H1 (cell line): ENCODE data around the gene SCGB2A2. TPM values are rescaled to one million over a fixed set of nuclear protein-coding genes. Genes with fewer than 3 reads are reported as not detected.

ENCODE experiments used
- CTCF ChIA-PET: fragments of 300-600 bp; sonication (Branson Sonifier 250); formaldehyde crosslinking; loops from one replicate; lab custom pipeline; 2021; ENCODE audit not compliant: partially characterized antibody; lab: Charles Lee
- POLR2A ChIA-PET: fragments of 300-600 bp; sonication (Branson Sonifier 250); formaldehyde crosslinking; loops from one replicate; lab custom pipeline; 2021; ENCODE audit warnings: inconsistent platforms; ENCODE audit not compliant: partially characterized antibody; lab: Charles Lee
- DNase-seq, 2 experiments: peaks; one replicate each; pipeline versions ENCODE4 v3.0.0 to v3.0.0-alpha.2; 2010 to 2022; ENCODE audit warnings: low spot score in 2 of 2, low read depth in 1 of 2, mixed read lengths in 1 of 2
- FAIRE-seq: peaks from 2 replicates; lab custom pipeline; 2011; peaks lifted over from hg19 to GRCh38; lab: Jason Lieb, UNC
- H2AFZ ChIP-seq: 2 replicates; pipeline ENCODE4 v1.8.1; 2012; ENCODE audit warnings: low read length, inconsistent platforms
- H2AK5ac ChIP-seq: 2 replicates; pipeline ENCODE4 v1.6.1; 2013; ENCODE audit warnings: low read depth, low read length
- H2BK120ac ChIP-seq: replicated peaks from 2 replicates; pipeline ENCODE3; 2013; ENCODE audit warnings: low read depth, low read length, inconsistent platforms
- H2BK12ac ChIP-seq: 2 replicates; pipeline ENCODE4 v1.6.1; 2013; ENCODE audit warnings: low read depth, low read length
- H2BK15ac ChIP-seq: 2 replicates; pipeline ENCODE4 v1.6.1; 2013; ENCODE audit warnings: low read length
- H2BK20ac ChIP-seq: 2 replicates; pipeline ENCODE4 v1.6.1; 2013; ENCODE audit warnings: low read length
- H2BK5ac ChIP-seq: 2 replicates; pipeline ENCODE4 v1.6.1; 2013; ENCODE audit warnings: low read depth, low read length
- H3K14ac ChIP-seq: 2 replicates; pipeline ENCODE4 v1.6.1; 2013; ENCODE audit warnings: inconsistent platforms; ENCODE audit not compliant: insufficient read length
- H3K18ac ChIP-seq: 2 replicates; pipeline ENCODE4 v1.6.1; 2013; ENCODE audit warnings: low read length; ENCODE audit errors: extremely low read depth
- H3K23ac ChIP-seq: 2 replicates; pipeline ENCODE4 v1.6.1; 2013; ENCODE audit warnings: inconsistent platforms; ENCODE audit not compliant: insufficient read length
- H3K23me2 ChIP-seq: 2 replicates; pipeline ENCODE4 v1.6.1; 2013; ENCODE audit warnings: low read depth, low read length
- H3K27ac ChIP-seq: 2 replicates; pipeline ENCODE4 v1.6.1; 2011; ENCODE audit warnings: low read depth, low read length, inconsistent platforms
- H3K27me3 ChIP-seq, 4 experiments: replicated peaks in 1 of 4; 1 replicate in 1 of 4; 2 replicates in 3 of 4; pipeline versions ENCODE4 v1.6.1 to v1.8.1; 2011 to 2013; ENCODE audit warnings: low read length in 3 of 4, mild to moderate bottlenecking in 3 of 4, inconsistent platforms in 2 of 4, mixed read lengths in 2 of 4, moderate library complexity in 1 of 4; ENCODE audit not compliant: control insufficient read depth in 3 of 4, insufficient read depth in 3 of 4; ENCODE audit errors: extremely low read depth in 1 of 4
- H3K36me3 ChIP-seq, 4 experiments: 2 replicates each; pipeline versions ENCODE4 v1.6.1 to v1.8.1; 2011 to 2013; ENCODE audit warnings: mild to moderate bottlenecking in 4 of 4, low read length in 3 of 4, moderate library complexity in 2 of 4, control low read depth in 1 of 4, inconsistent platforms in 1 of 4; ENCODE audit not compliant: insufficient read depth in 4 of 4, control insufficient read depth in 2 of 4
- H3K4ac ChIP-seq: replicated peaks from 2 replicates; pipeline ENCODE3; 2013; ENCODE audit warnings: low read length, low read depth, mixed read lengths, inconsistent platforms; ENCODE audit not compliant: insufficient read length
- H3K4me1 ChIP-seq, 4 experiments: replicated peaks in 1 of 4; 1 replicate in 1 of 4; 2 replicates in 3 of 4; pipeline versions ENCODE4 v1.6.1 to v1.8.1; 2011 to 2013; ENCODE audit warnings: low read length in 3 of 4, inconsistent platforms in 2 of 4, mixed read lengths in 1 of 4; ENCODE audit not compliant: insufficient read depth in 4 of 4, control insufficient read depth in 3 of 4
- H3K4me2 ChIP-seq, 2 experiments: 2 replicates each; pipeline versions ENCODE4 v1.6.1 to v1.8.1; 2011 to 2013; ENCODE audit warnings: low read depth in 2 of 2, low read length in 2 of 2, control low read depth in 1 of 2, inconsistent platforms in 1 of 2, mild to moderate bottlenecking in 1 of 2; ENCODE audit not compliant: insufficient read depth in 1 of 2
- H3K4me3 ChIP-seq, 4 experiments: fragments of 200-600, 300-600 bp in 1 of 4; sonication (generic), shearing (Covaris generic), sonication (Bioruptor Twin) in 1 of 4; 2 replicates each; pipeline versions ENCODE4 v1.5.1 to v1.8.1; 2011 to 2016; ENCODE audit warnings: low read length in 4 of 4, low read depth in 3 of 4, control low read depth in 2 of 4, inconsistent platforms in 2 of 4, mild to moderate bottlenecking in 2 of 4, mixed read lengths in 1 of 4, moderate library complexity in 1 of 4; ENCODE audit not compliant: insufficient read depth in 2 of 4; ENCODE audit errors: extremely low read depth in 1 of 4
- H3K56ac ChIP-seq: replicated peaks from 2 replicates; pipeline ENCODE3; 2013; ENCODE audit warnings: low read depth, mild to moderate bottlenecking, mixed read lengths, low read length, inconsistent platforms; ENCODE audit not compliant: insufficient read length
- H3K79me1 ChIP-seq: 2 replicates; pipeline ENCODE4 v1.6.1; 2013; ENCODE audit warnings: low read depth, low read length, control low read depth
- H3K79me2 ChIP-seq, 2 experiments: 2 replicates each; pipeline versions ENCODE4 v1.6.1 to v1.8.1; 2012 to 2013; ENCODE audit warnings: low read length in 2 of 2, mild to moderate bottlenecking in 2 of 2, inconsistent platforms in 1 of 2; ENCODE audit not compliant: insufficient read depth in 2 of 2, control insufficient read depth in 1 of 2
- H3K9ac ChIP-seq, 4 experiments: replicated peaks in 1 of 4; 1 replicate in 1 of 4; 2 replicates in 3 of 4; pipeline versions ENCODE4 v1.6.1 to v1.8.1; 2011 to 2013; ENCODE audit warnings: low read depth in 3 of 4, low read length in 3 of 4, control low read depth in 2 of 4, mild to moderate bottlenecking in 2 of 4, moderate library complexity in 2 of 4, inconsistent platforms in 1 of 4; ENCODE audit errors: extremely low read depth in 1 of 4
- H3K9me3 ChIP-seq, 2 experiments: 2 replicates each; pipeline versions ENCODE4 v1.6.1 to v1.8.1; 2012 to 2013; ENCODE audit warnings: mild to moderate bottlenecking in 2 of 2, moderate library complexity in 2 of 2, control low read depth in 1 of 2, inconsistent platforms in 1 of 2, low read depth in 1 of 2, low read length in 1 of 2, mixed read lengths in 1 of 2; ENCODE audit not compliant: insufficient read depth in 2 of 2
- H4K20me1 ChIP-seq, 2 experiments: replicated peaks in 1 of 2; 2 replicates each; pipeline versions ENCODE3 to v1.8.1; 2011 to 2013; ENCODE audit warnings: inconsistent platforms in 2 of 2, low read length in 2 of 2, mild to moderate bottlenecking in 1 of 2; ENCODE audit not compliant: insufficient read depth in 2 of 2, control insufficient read depth in 1 of 2
- H4K5ac ChIP-seq: 2 replicates; pipeline ENCODE4 v1.6.1; 2013; ENCODE audit warnings: low read length, low read depth, mixed read lengths, inconsistent platforms; ENCODE audit not compliant: insufficient read length
- H4K8ac ChIP-seq: 2 replicates; pipeline ENCODE4 v1.8.0; 2013; ENCODE audit warnings: mild to moderate bottlenecking, moderate library complexity, low read length, inconsistent platforms; ENCODE audit not compliant: insufficient read depth; ENCODE audit errors: extremely low read depth
- H4K91ac ChIP-seq: replicated peaks from 2 replicates; pipeline ENCODE3; 2013; ENCODE audit warnings: low read length, mixed read lengths, inconsistent platforms; ENCODE audit not compliant: insufficient read length
- KDM1A ChIP-seq: fragments of 200-600, 300-600 bp; sonication (generic); IDR thresholded peaks from 2 replicates; pipeline ENCODE4 v1.7.1; 2016; ENCODE audit warnings: mild to moderate bottlenecking, low read length, borderline replicate concordance
- WGBS, 2 experiments: shearing (Covaris generic) in 1 of 2; methylation state at CpG; one replicate each; pipeline versions ENCODE4 v1.1.6 to v1.1.7; 2013 to 2015; ENCODE audit warnings: low lambda C conversion rate in 2 of 2, mixed read lengths in 2 of 2, inconsistent platforms in 1 of 2, low coverage in 1 of 2, missing lambda C conversion rate in 1 of 2; ENCODE audit not compliant: insufficient replicate concordance in 2 of 2, insufficient coverage in 1 of 2, insufficient read length in 1 of 2; ENCODE audit errors: extremely low coverage in 1 of 2, missing lambda C conversion rate in 1 of 2; 5-methylcytosine and 5-hydroxymethylcytosine counted together
- polyA plus RNA-seq, 7 experiments: library from polyadenylated mRNA; depleted of rRNA in 3 of 7; stranded (reverse) in 5 of 7; unstranded in 2 of 7; fragments of >200 nt in 5 of 7; fragments of 200-250 nt in 2 of 7; gene quantifications; 1 replicate in 5 of 7; 2 replicates in 1 of 7; 4 replicates in 1 of 7; pipeline versions ENCODE4 v1.2.1 to v1.2.3, GENCODE V29; 2011 to 2013; ENCODE audit warnings: missing spikeins in 2 of 7, mixed read lengths in 2 of 7
- total RNA-seq: library from RNA; stranded (reverse); fragmentation: NEBNext Ultra II Directional; extraction: Animal tissue kit (Norgen Biotek cat#: 25700); gene quantifications from 2 replicates; pipeline ENCODE4 v1.2.1, GENCODE V29; 2021

Gene SCGB2A2
- total and polyA plus RNA-seq, 2 of the 8 experiments (the other 6 are each of a cell fraction or from before 2014, with no cell fraction given): not detected

DNA sequence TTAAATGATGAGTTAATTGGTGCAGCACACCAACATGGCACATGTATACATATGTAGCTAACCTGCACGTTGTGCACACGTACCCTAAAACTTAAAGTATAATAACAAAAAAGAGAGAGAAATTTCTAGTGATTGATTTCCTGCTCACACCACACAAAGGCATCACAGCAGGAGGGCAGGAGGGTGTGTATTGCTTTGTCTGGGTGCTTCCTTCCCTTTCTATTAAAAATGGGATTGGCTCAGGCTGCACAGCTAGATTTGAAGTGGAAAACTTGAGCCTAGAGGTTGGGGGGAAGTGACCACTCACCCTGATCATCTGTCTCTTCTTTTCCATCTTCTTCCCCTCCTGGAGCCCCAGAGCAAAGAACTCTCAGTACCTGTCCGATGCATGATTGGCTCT, 28.9 kb upstream of the SCGB2A2 start:
- no peaks in the 10 kb centered on the region for H3K79me1 ChIP-seq
- H3K23me2 ChIP-seq: peaks cover 3% of the 10 kb centered on the region; the same call in 1 of the 2 replicates
- H4K8ac ChIP-seq: no peak overlapping the region
- DNase-seq (no peak), FAIRE-seq (no peak)
- peaks cover 0 to 5% (median under 1%) of the 10 kb centered on the region in 4 experiments; a peak in 4 of 7 replicates for H3K4me1 ChIP-seq
- H3K4me3 ChIP-seq: no peak overlapping the region
- no peak overlapping the region for H2BK120ac ChIP-seq
- CTCF ChIA-PET: interaction anchor here (0.7 to 3.3 kb wide), 4 partner anchors 22 to 275 kb away, joined by 3 to 12 read pairs (median 4); no protein-coding TSS in a partner anchor
- H4K91ac ChIP-seq: no peak overlapping the region
- H2AK5ac ChIP-seq: no peak overlapping the region
- WGBS, 2 experiments: 86% methylated on average over 1 of the region's 3 CpGs; no CpG with 5 or more reads in 1 of the 2 experiments
- no peak overlapping the region for H3K14ac ChIP-seq
- H3K9ac ChIP-seq: no peak overlapping the region
- H3K27ac ChIP-seq: no peak overlapping the region
- no peak for TF ChIP-seq KDM1A
- peaks cover 0 to 2% of the 10 kb centered on the region in 2 experiments for H4K20me1 ChIP-seq
- H4K5ac ChIP-seq: no peak overlapping the region
- no peaks in the 10 kb centered on the region for H3K36me3 ChIP-seq
- no peak overlapping the region for H2BK12ac ChIP-seq
- H3K27me3 ChIP-seq: peaks cover 0 to 1% (median 0%) of the 10 kb centered on the region in 4 experiments; a peak in 1 of 7 replicates
- no peaks in the 10 kb centered on the region for H3K79me2 ChIP-seq
- no peak overlapping the region for H3K18ac ChIP-seq
- H2BK15ac ChIP-seq: no peak overlapping the region
- POLR2A ChIA-PET: no interaction called here
- H2BK5ac ChIP-seq: no peak overlapping the region
- H3K4ac ChIP-seq: no peak overlapping the region
- 0 out of 2 replicates have a peak overlapping the region, but pooled peaks have one; percentile 2 for H2AFZ ChIP-seq
- no peak overlapping the region for H3K23ac ChIP-seq
- no peak overlapping the region for H2BK20ac ChIP-seq
- H3K9me3 ChIP-seq: no peaks in the 10 kb centered on the region
- H3K4me2 ChIP-seq: no peak overlapping the region
- H3K56ac ChIP-seq: no peak overlapping the region
